ENCODE data around the gene CCL18.
"Not testable (repeated sequence)": the region's sequence is repeated elsewhere in the genome, so short reads cannot be mapped to it uniquely, and the experiment has no call there.

CCL18 gene

DNA sequence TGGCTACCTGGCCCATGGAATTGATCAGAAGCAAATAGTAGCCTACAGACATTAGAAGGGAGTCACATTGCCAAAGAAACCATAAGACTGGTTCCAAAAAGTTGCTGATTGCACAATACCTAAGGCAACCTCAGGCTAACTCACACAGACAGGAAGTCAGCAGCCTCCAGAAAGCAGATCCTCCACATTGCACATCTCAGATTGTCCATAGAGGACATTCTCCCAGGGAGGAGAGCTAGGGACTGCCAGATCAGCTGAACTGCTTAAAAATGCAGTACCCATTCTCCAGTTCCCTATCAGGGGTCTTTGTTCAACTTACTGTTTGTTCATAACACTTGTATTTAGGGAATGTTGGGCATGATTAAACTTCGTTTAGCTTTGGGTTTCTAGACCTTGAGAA lies 21.7 kb downstream of the CCL18 start:
- TF ChIP-seq CTCF (conservative IDR thresholded peaks at IDR 0.05; ENCODE audit: control insufficient read depth, insufficient read depth, low read depth, low read length) = no peak
- peak; percentile 54 for DNase-seq (ENCODE audit: low read depth)

DNA sequence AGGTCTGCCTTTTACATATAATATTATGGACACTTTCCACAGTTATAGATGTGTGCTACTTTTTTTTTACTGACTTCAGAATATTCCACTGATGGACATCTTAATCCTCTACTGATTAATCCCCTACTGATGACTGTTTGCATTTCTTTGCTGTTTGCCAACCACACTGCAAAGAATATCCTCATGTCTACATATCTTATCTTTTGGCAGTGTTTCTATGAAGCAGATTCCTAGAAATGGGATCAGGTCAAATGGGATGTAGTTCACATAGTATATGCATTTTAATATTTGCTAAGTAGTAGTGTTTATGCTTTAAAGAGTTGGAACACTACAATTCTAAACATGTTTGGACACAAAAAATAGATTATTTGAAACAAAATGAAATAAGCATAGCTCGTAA lies 22.7 kb downstream of the CCL18 start:
- no peak for DNase-seq (ENCODE audit: low read depth)
- TF ChIP-seq CTCF (conservative IDR thresholded peaks at IDR 0.05; ENCODE audit: control insufficient read depth, insufficient read depth, low read depth, low read length) = no peak
- no peak overlapping the region for H3K4me3 ChIP-seq (ENCODE audit: control insufficient read depth, low read depth, low read length)

More for the DNA sequence above, 21.7 kb downstream of the CCL18 start:
- H3K4me3 ChIP-seq (ENCODE audit: control insufficient read depth, low read depth, low read length) = no peak overlapping the region

- not testable (repeated sequence) for DNase-seq (ENCODE audit: low read depth); H3K4me3 ChIP-seq (ENCODE audit: control insufficient read depth, low read depth, low read length)
These were observed 23.4 kb downstream of the CCL18 start for GRCh38 chr17:36087471-36087870.

- DNase-seq (ENCODE audit: low read depth); H3K4me3 ChIP-seq (ENCODE audit: control insufficient read depth, low read depth, low read length): not testable (repeated sequence)
These were observed 24.0 kb downstream of the CCL18 start for GRCh38 chr17:36087897-36088572.

- no peak for TF ChIP-seq CTCF (conservative IDR thresholded peaks at IDR 0.05; ENCODE audit: control insufficient read depth, insufficient read depth, low read depth, low read length)
- H3K4me3 ChIP-seq (ENCODE audit: control insufficient read depth, low read depth, low read length) = no peak overlapping the region
- no peak for DNase-seq (ENCODE audit: low read depth)
These were observed 24.7 kb downstream of the CCL18 start for GRCh38 chr17:36088670-36089338.

DNA sequence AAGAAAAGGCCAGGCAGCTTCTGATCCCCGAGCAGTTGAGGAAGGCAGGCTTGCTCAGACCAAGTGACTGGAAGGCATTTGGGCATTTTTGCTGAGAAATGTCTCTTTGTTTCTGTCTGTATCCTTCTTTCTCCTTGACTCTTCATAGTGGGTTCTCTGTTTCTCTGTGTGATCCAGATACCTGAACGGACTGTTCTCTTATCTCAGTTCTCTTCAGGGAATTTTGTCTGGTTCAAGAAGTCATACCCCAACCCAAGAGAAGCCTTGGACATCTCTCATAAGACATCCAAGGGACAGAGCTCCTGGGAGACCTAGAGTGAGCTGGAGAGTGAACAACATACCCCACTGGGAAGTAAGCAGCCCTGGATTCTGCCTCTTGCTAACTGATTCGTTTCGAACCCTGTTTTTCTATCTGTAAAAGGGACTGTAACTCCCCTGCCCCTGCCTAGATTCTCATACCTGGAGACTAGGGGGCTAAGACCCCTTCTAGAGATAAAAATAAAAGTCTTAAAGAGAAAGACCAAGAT lies 25.3 kb downstream of the CCL18 start:
- H3K4me3 ChIP-seq (ENCODE audit: control insufficient read depth, low read depth, low read length) = no peak overlapping the region
- no peak for TF ChIP-seq CTCF (conservative IDR thresholded peaks at IDR 0.05; ENCODE audit: control insufficient read depth, insufficient read depth, low read depth, low read length)
- no peak for DNase-seq (ENCODE audit: low read depth)

- H3K4me3 ChIP-seq (ENCODE audit: control insufficient read depth, low read depth, low read length) = no peak within 1 kb of the TSS
- no peak for TF ChIP-seq CTCF (conservative IDR thresholded peaks at IDR 0.05; ENCODE audit: control insufficient read depth, insufficient read depth, low read depth, low read length)
- no peak for DNase-seq (ENCODE audit: low read depth)
These were observed 26.1 kb downstream of the CCL18 start, which contains the start of gene CCL3 for GRCh38 chr17:36089888-36090836. Gene CCL3 (minus strand): TSS chr17:36090143. CDS start chr17:36090058, 85 bp downstream.
